Suprapubic skin (tissue), 3 donors: ENCODE data around the gene DGKH.

ENCODE experiments used
- POLR2A ChIP-seq, 2 donors: fragments of 450-650 bp; IDR thresholded peaks; one replicate each; pipeline ENCODE4 v1.6.1; 2017; ENCODE audit warnings: antibody characterized with exemption in 2 of 2, mild to moderate bottlenecking in 2 of 2, moderate library complexity in 2 of 2
- TF ChIP-seq, protein P1 (sequence below), 2 donors: fragments of 200-600 bp in 1 of 2; fragments of 450-650 bp in 1 of 2; sonication (generic) in 1 of 2; IDR thresholded peaks; one replicate each; pipeline ENCODE4 v1.5.1; 2016 to 2019; ENCODE audit warnings: antibody characterized with exemption in 2 of 2, mild to moderate bottlenecking in 1 of 2, moderate library complexity in 1 of 2

DNA sequence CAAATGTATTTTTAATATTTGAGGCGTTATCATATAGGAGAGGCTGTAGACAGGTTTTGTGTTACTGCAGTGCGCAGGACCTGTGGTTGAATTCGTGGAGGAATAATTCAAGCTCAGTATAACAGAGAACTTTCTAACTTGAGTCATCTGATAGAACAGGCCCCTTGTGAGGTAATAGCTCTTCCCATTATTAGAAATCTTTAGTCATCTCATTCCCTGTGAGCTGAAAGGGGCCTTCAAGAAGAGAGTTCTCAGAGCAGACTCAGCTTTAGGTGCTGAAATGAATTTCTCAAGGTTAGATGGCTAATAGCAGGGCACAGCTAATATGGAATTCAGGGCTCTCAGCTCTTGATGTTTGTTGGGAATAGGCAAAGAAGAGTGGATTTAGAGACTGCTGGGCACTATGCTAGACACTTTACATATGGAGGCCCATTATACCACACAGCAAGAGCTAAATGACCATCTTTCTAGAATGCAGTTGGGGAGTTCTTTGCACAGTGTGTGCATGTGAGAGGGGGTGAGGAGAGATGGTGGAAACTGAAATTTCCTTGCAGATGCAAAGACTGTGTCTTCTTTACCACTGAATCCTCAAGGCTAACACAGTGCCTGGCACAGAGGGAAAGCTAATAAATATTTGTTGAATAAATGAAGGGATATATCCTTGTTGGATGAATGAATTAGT lies 89.5 kb downstream of the DGKH start:
- TF ChIP-seq, protein P1, sequence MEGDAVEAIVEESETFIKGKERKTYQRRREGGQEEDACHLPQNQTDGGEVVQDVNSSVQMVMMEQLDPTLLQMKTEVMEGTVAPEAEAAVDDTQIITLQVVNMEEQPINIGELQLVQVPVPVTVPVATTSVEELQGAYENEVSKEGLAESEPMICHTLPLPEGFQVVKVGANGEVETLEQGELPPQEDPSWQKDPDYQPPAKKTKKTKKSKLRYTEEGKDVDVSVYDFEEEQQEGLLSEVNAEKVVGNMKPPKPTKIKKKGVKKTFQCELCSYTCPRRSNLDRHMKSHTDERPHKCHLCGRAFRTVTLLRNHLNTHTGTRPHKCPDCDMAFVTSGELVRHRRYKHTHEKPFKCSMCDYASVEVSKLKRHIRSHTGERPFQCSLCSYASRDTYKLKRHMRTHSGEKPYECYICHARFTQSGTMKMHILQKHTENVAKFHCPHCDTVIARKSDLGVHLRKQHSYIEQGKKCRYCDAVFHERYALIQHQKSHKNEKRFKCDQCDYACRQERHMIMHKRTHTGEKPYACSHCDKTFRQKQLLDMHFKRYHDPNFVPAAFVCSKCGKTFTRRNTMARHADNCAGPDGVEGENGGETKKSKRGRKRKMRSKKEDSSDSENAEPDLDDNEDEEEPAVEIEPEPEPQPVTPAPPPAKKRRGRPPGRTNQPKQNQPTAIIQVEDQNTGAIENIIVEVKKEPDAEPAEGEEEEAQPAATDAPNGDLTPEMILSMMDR (IDR thresholded peaks at IDR 0.05), result no peak
- TF ChIP-seq POLR2A (IDR thresholded peaks at IDR 0.05), result no peak
